ENCODE results near the gene ATP5IF1. TPM values are rescaled to one million over a fixed set of nuclear protein-coding genes. Genes with fewer than 3 reads are reported as not detected.

The ATP5IF1 gene
- total and polyA plus RNA-seq, 2 of the 8 experiments (the other 6 are each of a cell fraction or from before 2014, with no cell fraction given): 198 to 242 TPM

DNA sequence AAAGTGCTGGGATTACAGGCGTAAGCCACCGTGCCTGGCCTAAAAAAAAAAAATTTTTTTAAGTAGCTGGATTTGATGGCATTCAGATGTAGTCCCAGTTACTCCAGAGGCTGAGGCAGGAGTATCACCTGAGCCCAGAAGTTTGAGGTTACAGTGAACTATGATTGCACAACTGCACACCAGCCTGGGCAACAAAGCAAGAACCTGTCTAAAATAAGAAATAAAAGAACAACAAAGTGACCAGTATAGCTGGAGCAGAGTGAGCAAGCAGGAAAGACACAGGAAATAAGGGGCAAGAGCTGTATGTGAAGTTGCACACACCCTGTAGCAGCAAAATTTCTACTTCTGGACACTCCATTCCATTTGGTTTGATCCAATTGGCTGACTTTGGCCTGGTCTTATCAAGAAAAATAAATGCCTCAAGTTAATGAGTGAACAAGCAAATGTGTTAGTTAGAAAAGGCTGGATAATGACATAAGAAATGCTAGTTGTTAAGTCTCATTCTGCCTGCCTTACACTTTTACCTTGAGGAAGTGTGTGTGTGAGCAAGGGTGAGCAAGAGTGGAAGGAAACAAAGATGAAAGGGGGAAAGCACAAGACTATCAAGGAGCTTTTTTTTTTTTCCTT lies 7.9 kb downstream of the ATP5IF1 start (continued):
- no peak for TF ChIP-seq POLR2AphosphoS5 (IDR thresholded peaks at IDR 0.05; ENCODE audit: low read depth, low read length)
- TF ChIP-seq RBBP5 (IDR thresholded peaks at IDR 0.05; ENCODE audit: borderline replicate concordance, low read depth, low read length): no peak
- TF ChIP-seq NANOG (IDR thresholded peaks at IDR 0.05; ENCODE audit: insufficient read depth, low read depth, low read length, poor library complexity, severe bottlenecking): no peak
- TF ChIP-seq NRF1 (IDR thresholded peaks at IDR 0.05; ENCODE audit: low read depth, low read length): no peak

All from H1 (cell line).